H1 (cell line): ENCODE results near the gene AMOTL2. TPM values are rescaled to one million over a fixed set of nuclear protein-coding genes. Genes with fewer than 3 reads are reported as not detected.

Source experiments
- CTCF ChIA-PET: fragments of 300-600 bp; sonication (Branson Sonifier 250); formaldehyde crosslinking; loops from one replicate; lab custom pipeline; 2021; ENCODE audit not compliant: partially characterized antibody; lab: Charles Lee
- POLR2A ChIA-PET: fragments of 300-600 bp; sonication (Branson Sonifier 250); formaldehyde crosslinking; loops from one replicate; lab custom pipeline; 2021; ENCODE audit warnings: inconsistent platforms; ENCODE audit not compliant: partially characterized antibody; lab: Charles Lee
- DNase-seq, 2 experiments: peaks; one replicate each; pipeline versions ENCODE4 v3.0.0 to v3.0.0-alpha.2; 2010 to 2022; ENCODE audit warnings: low spot score in 2 of 2, low read depth in 1 of 2, mixed read lengths in 1 of 2
- FAIRE-seq: peaks from 2 replicates; lab custom pipeline; 2011; peaks lifted over from hg19 to GRCh38; lab: Jason Lieb, UNC
- H2AFZ ChIP-seq: 2 replicates; pipeline ENCODE4 v1.8.1; 2012; ENCODE audit warnings: low read length, inconsistent platforms
- H2AK5ac ChIP-seq: 2 replicates; pipeline ENCODE4 v1.6.1; 2013; ENCODE audit warnings: low read depth, low read length
- H2BK120ac ChIP-seq: replicated peaks from 2 replicates; pipeline ENCODE3; 2013; ENCODE audit warnings: low read depth, low read length, inconsistent platforms
- H2BK12ac ChIP-seq: 2 replicates; pipeline ENCODE4 v1.6.1; 2013; ENCODE audit warnings: low read depth, low read length
- H2BK15ac ChIP-seq: 2 replicates; pipeline ENCODE4 v1.6.1; 2013; ENCODE audit warnings: low read length
- H2BK20ac ChIP-seq: 2 replicates; pipeline ENCODE4 v1.6.1; 2013; ENCODE audit warnings: low read length
- H2BK5ac ChIP-seq: 2 replicates; pipeline ENCODE4 v1.6.1; 2013; ENCODE audit warnings: low read depth, low read length
- H3K14ac ChIP-seq: 2 replicates; pipeline ENCODE4 v1.6.1; 2013; ENCODE audit warnings: inconsistent platforms; ENCODE audit not compliant: insufficient read length
- H3K18ac ChIP-seq: 2 replicates; pipeline ENCODE4 v1.6.1; 2013; ENCODE audit warnings: low read length; ENCODE audit errors: extremely low read depth
- H3K23ac ChIP-seq: 2 replicates; pipeline ENCODE4 v1.6.1; 2013; ENCODE audit warnings: inconsistent platforms; ENCODE audit not compliant: insufficient read length
- H3K23me2 ChIP-seq: 2 replicates; pipeline ENCODE4 v1.6.1; 2013; ENCODE audit warnings: low read depth, low read length
- H3K27ac ChIP-seq: 2 replicates; pipeline ENCODE4 v1.6.1; 2011; ENCODE audit warnings: low read depth, low read length, inconsistent platforms
- H3K27me3 ChIP-seq, 4 experiments: replicated peaks in 1 of 4; 1 replicate in 1 of 4; 2 replicates in 3 of 4; pipeline versions ENCODE4 v1.6.1 to v1.8.1; 2011 to 2013; ENCODE audit warnings: low read length in 3 of 4, mild to moderate bottlenecking in 3 of 4, inconsistent platforms in 2 of 4, mixed read lengths in 2 of 4, moderate library complexity in 1 of 4; ENCODE audit not compliant: control insufficient read depth in 3 of 4, insufficient read depth in 3 of 4; ENCODE audit errors: extremely low read depth in 1 of 4
- H3K36me3 ChIP-seq, 4 experiments: 2 replicates each; pipeline versions ENCODE4 v1.6.1 to v1.8.1; 2011 to 2013; ENCODE audit warnings: mild to moderate bottlenecking in 4 of 4, low read length in 3 of 4, moderate library complexity in 2 of 4, control low read depth in 1 of 4, inconsistent platforms in 1 of 4; ENCODE audit not compliant: insufficient read depth in 4 of 4, control insufficient read depth in 2 of 4
- H3K4ac ChIP-seq: replicated peaks from 2 replicates; pipeline ENCODE3; 2013; ENCODE audit warnings: low read length, low read depth, mixed read lengths, inconsistent platforms; ENCODE audit not compliant: insufficient read length
- H3K4me1 ChIP-seq, 4 experiments: replicated peaks in 1 of 4; 1 replicate in 1 of 4; 2 replicates in 3 of 4; pipeline versions ENCODE4 v1.6.1 to v1.8.1; 2011 to 2013; ENCODE audit warnings: low read length in 3 of 4, inconsistent platforms in 2 of 4, mixed read lengths in 1 of 4; ENCODE audit not compliant: insufficient read depth in 4 of 4, control insufficient read depth in 3 of 4
- H3K4me2 ChIP-seq, 2 experiments: 2 replicates each; pipeline versions ENCODE4 v1.6.1 to v1.8.1; 2011 to 2013; ENCODE audit warnings: low read depth in 2 of 2, low read length in 2 of 2, control low read depth in 1 of 2, inconsistent platforms in 1 of 2, mild to moderate bottlenecking in 1 of 2; ENCODE audit not compliant: insufficient read depth in 1 of 2
- H3K4me3 ChIP-seq, 4 experiments: fragments of 200-600, 300-600 bp in 1 of 4; sonication (generic), shearing (Covaris generic), sonication (Bioruptor Twin) in 1 of 4; 2 replicates each; pipeline versions ENCODE4 v1.5.1 to v1.8.1; 2011 to 2016; ENCODE audit warnings: low read length in 4 of 4, low read depth in 3 of 4, control low read depth in 2 of 4, inconsistent platforms in 2 of 4, mild to moderate bottlenecking in 2 of 4, mixed read lengths in 1 of 4, moderate library complexity in 1 of 4; ENCODE audit not compliant: insufficient read depth in 2 of 4; ENCODE audit errors: extremely low read depth in 1 of 4
- H3K56ac ChIP-seq: replicated peaks from 2 replicates; pipeline ENCODE3; 2013; ENCODE audit warnings: low read depth, mild to moderate bottlenecking, mixed read lengths, low read length, inconsistent platforms; ENCODE audit not compliant: insufficient read length
- H3K79me1 ChIP-seq: 2 replicates; pipeline ENCODE4 v1.6.1; 2013; ENCODE audit warnings: low read depth, low read length, control low read depth
- H3K79me2 ChIP-seq, 2 experiments: 2 replicates each; pipeline versions ENCODE4 v1.6.1 to v1.8.1; 2012 to 2013; ENCODE audit warnings: low read length in 2 of 2, mild to moderate bottlenecking in 2 of 2, inconsistent platforms in 1 of 2; ENCODE audit not compliant: insufficient read depth in 2 of 2, control insufficient read depth in 1 of 2
- H3K9ac ChIP-seq, 4 experiments: replicated peaks in 1 of 4; 1 replicate in 1 of 4; 2 replicates in 3 of 4; pipeline versions ENCODE4 v1.6.1 to v1.8.1; 2011 to 2013; ENCODE audit warnings: low read depth in 3 of 4, low read length in 3 of 4, control low read depth in 2 of 4, mild to moderate bottlenecking in 2 of 4, moderate library complexity in 2 of 4, inconsistent platforms in 1 of 4; ENCODE audit errors: extremely low read depth in 1 of 4
- H3K9me3 ChIP-seq, 2 experiments: 2 replicates each; pipeline versions ENCODE4 v1.6.1 to v1.8.1; 2012 to 2013; ENCODE audit warnings: mild to moderate bottlenecking in 2 of 2, moderate library complexity in 2 of 2, control low read depth in 1 of 2, inconsistent platforms in 1 of 2, low read depth in 1 of 2, low read length in 1 of 2, mixed read lengths in 1 of 2; ENCODE audit not compliant: insufficient read depth in 2 of 2
- H4K20me1 ChIP-seq, 2 experiments: replicated peaks in 1 of 2; 2 replicates each; pipeline versions ENCODE3 to v1.8.1; 2011 to 2013; ENCODE audit warnings: inconsistent platforms in 2 of 2, low read length in 2 of 2, mild to moderate bottlenecking in 1 of 2; ENCODE audit not compliant: insufficient read depth in 2 of 2, control insufficient read depth in 1 of 2
- H4K5ac ChIP-seq: 2 replicates; pipeline ENCODE4 v1.6.1; 2013; ENCODE audit warnings: low read length, low read depth, mixed read lengths, inconsistent platforms; ENCODE audit not compliant: insufficient read length
- H4K8ac ChIP-seq: 2 replicates; pipeline ENCODE4 v1.8.0; 2013; ENCODE audit warnings: mild to moderate bottlenecking, moderate library complexity, low read length, inconsistent platforms; ENCODE audit not compliant: insufficient read depth; ENCODE audit errors: extremely low read depth
- H4K91ac ChIP-seq: replicated peaks from 2 replicates; pipeline ENCODE3; 2013; ENCODE audit warnings: low read length, mixed read lengths, inconsistent platforms; ENCODE audit not compliant: insufficient read length
- BCL11A ChIP-seq, 2 experiments: IDR thresholded peaks; one replicate each; pipeline ENCODE4 v1.6.1; 2011; ENCODE audit warnings: low read depth in 2 of 2, low read length in 2 of 2, mild to moderate bottlenecking in 2 of 2
- CREB1 ChIP-seq: IDR thresholded peaks from 2 replicates; pipeline ENCODE4 v1.6.1; 2012; ENCODE audit warnings: inconsistent platforms
- EP300 ChIP-seq, 2 experiments: IDR thresholded peaks; 1 replicate in 1 of 2; 2 replicates in 1 of 2; pipeline ENCODE4 v1.6.1; 2011 to 2012; ENCODE audit warnings: low read depth in 2 of 2, low read length in 2 of 2, mild to moderate bottlenecking in 2 of 2, borderline replicate concordance in 1 of 2, inconsistent platforms in 1 of 2, moderate library complexity in 1 of 2
- HDAC6 ChIP-seq: IDR thresholded peaks from one replicate; pipeline ENCODE4 v1.7.1; 2012; ENCODE audit warnings: low read depth, mild to moderate bottlenecking, inconsistent platforms, low read length, moderate library complexity
- NRF1 ChIP-seq: IDR thresholded peaks from 2 replicates; pipeline ENCODE4 v1.6.1; 2011; ENCODE audit warnings: mild to moderate bottlenecking, low read depth, low read length, improper control_type of control experiment
- RAD21 ChIP-seq, 2 experiments: IDR thresholded peaks in 1 of 2; conservative IDR thresholded peaks in 1 of 2; 2 replicates each; pipeline ENCODE4 v1.6.1; 2011; ENCODE audit warnings: low read depth in 2 of 2, low read length in 2 of 2, improper control_type of control experiment in 1 of 2, inconsistent platforms in 1 of 2, mild to moderate bottlenecking in 1 of 2, moderate library complexity in 1 of 2
- RXRA ChIP-seq: IDR thresholded peaks from 2 replicates; pipeline ENCODE4 v1.6.1; 2011; ENCODE audit warnings: low read depth, mild to moderate bottlenecking, low read length, moderate library complexity; ENCODE audit not compliant: insufficient read depth
- SAP30 ChIP-seq: fragments of 300-600 bp; sonication (generic); IDR thresholded peaks from 2 replicates; pipeline ENCODE4 v1.7.1; 2012; ENCODE audit warnings: low read length, moderate library complexity, mild to moderate bottlenecking, inconsistent platforms; ENCODE audit not compliant: insufficient read depth, insufficient replicate concordance
- SUZ12 ChIP-seq: fragments of 200-600 bp; sonication (generic); IDR thresholded peaks from 2 replicates; pipeline ENCODE4 v1.6.1; 2012; ENCODE audit warnings: mild to moderate bottlenecking, inconsistent platforms, low read length, moderate library complexity, mixed read lengths
- TAF1 ChIP-seq: IDR thresholded peaks from 2 replicates; pipeline ENCODE4 v1.6.1; 2011; ENCODE audit warnings: mild to moderate bottlenecking, low read depth, low read length
- TEAD4 ChIP-seq: IDR thresholded peaks from 2 replicates; pipeline ENCODE4 v1.6.1; 2012; ENCODE audit warnings: low read depth, low read length, inconsistent platforms, mixed read lengths
- USF2 ChIP-seq: IDR thresholded peaks from 2 replicates; pipeline ENCODE4 v1.6.1; 2011; ENCODE audit warnings: low read length, improper control_type of control experiment
- polyA plus RNA-seq, 7 experiments: library from polyadenylated mRNA; depleted of rRNA in 3 of 7; stranded (reverse) in 5 of 7; unstranded in 2 of 7; fragments of >200 nt in 5 of 7; fragments of 200-250 nt in 2 of 7; gene quantifications; 1 replicate in 5 of 7; 2 replicates in 1 of 7; 4 replicates in 1 of 7; pipeline versions ENCODE4 v1.2.1 to v1.2.3, GENCODE V29; 2011 to 2013; ENCODE audit warnings: missing spikeins in 2 of 7, mixed read lengths in 2 of 7
- total RNA-seq: library from RNA; stranded (reverse); fragmentation: NEBNext Ultra II Directional; extraction: Animal tissue kit (Norgen Biotek cat#: 25700); gene quantifications from 2 replicates; pipeline ENCODE4 v1.2.1, GENCODE V29; 2021

AMOTL2 gene
- total and polyA plus RNA-seq, 2 of the 8 experiments (the other 6 are each of a cell fraction or from before 2014, with no cell fraction given) = 19.0 to 63.7 TPM

GRCh38 chr3:134378384-134378783 is 4.1 kb upstream of the AMOTL2 start:
- no peak overlapping the region for H4K5ac ChIP-seq
- no peak overlapping the region for H4K91ac ChIP-seq
- H2BK15ac ChIP-seq = no peak overlapping the region
- H2BK12ac ChIP-seq = peak overlapping the region; percentile 72; the same call in 1 of the 2 replicates
- no peak overlapping the region for H3K23ac ChIP-seq
- no peaks in the 10 kb centered on the region for H3K9me3 ChIP-seq
- POLR2A ChIA-PET = interaction anchor here (1.1 to 45.2 kb wide), 3 partner anchors 9 to 67 kb away, joined by 3 to 1731 read pairs (median 804); no protein-coding TSS in a partner anchor
- no peak overlapping the region for H2AK5ac ChIP-seq
- no peak overlapping the region for H4K8ac ChIP-seq
- no peak overlapping the region for H3K9ac ChIP-seq
- no peak overlapping the region for H2AFZ ChIP-seq
- H2BK20ac ChIP-seq = no peak overlapping the region
- H3K27me3 ChIP-seq = peaks cover 7 to 37% (median 23%) of the 10 kb centered on the region in 4 experiments
- peaks cover 15 to 35% (median 24%) of the 10 kb centered on the region in 4 experiments for H3K4me1 ChIP-seq
- peak; percentile 63 to 74 for DNase-seq
- no peak overlapping the region for H3K4me3 ChIP-seq
- CTCF ChIA-PET = interaction anchor here (0.6 to 14.7 kb wide), 29 partner anchors 9 to 109 kb away, joined by 3 to 144 read pairs (median 5); no protein-coding TSS in a partner anchor
- H3K18ac ChIP-seq = 0 out of 2 replicates have a peak overlapping the region, but pooled peaks have one; percentile 40
- H4K20me1 ChIP-seq = peaks cover 0 to under 1% of the 10 kb centered on the region in 2 experiments
- H3K79me1 ChIP-seq = no peaks in the 10 kb centered on the region
- H3K14ac ChIP-seq = no peak overlapping the region
- peaks cover 13% of the 10 kb centered on the region; the same call in 1 of the 2 replicates for H3K23me2 ChIP-seq
- H2BK5ac ChIP-seq = no peak overlapping the region; the same call in 1 of the 2 replicates
- no peak overlapping the region for H2BK120ac ChIP-seq
- H3K36me3 ChIP-seq = no peaks in the 10 kb centered on the region
- no peak overlapping the region for H3K56ac ChIP-seq
- peaks cover 0 to under 1% of the 10 kb centered on the region in 2 experiments; a peak in 1 of 4 replicates for H3K79me2 ChIP-seq
- H3K4ac ChIP-seq = no peak overlapping the region
- peak; percentile 86 for FAIRE-seq
- H3K4me2 ChIP-seq = no peak overlapping the region
- H3K27ac ChIP-seq = no peak overlapping the region
- TF ChIP-seq TAF1 (0 out of 2 replicates have a peak, but pooled peaks have one; percentile 19), EP300 (IDR thresholded peaks at IDR 0.05; ENCODE audit: borderline replicate concordance in 1 of 2, low read depth in 2 of 2, low read length in 2 of 2) (0 out of 3 replicates have a peak, but pooled peaks of 1 of the 2 experiments have one; percentile 40), NRF1 (no peak), TEAD4 (peak; percentile 58; the same call in 1 of the 2 replicates), USF2 (no peak), CREB1 (no peak), HDAC6 (no peak), SUZ12 (no peak), RAD21 (IDR thresholded peaks at IDR 0.05 in 1 of 2, conservative IDR thresholded peaks at IDR 0.05 in 1 of 2; ENCODE audit: low read depth in 2 of 2, low read length in 2 of 2) (peak; percentile 88 to 96), SAP30 (no peak), RXRA (0 out of 2 replicates have a peak, but pooled peaks have one; percentile 22), BCL11A (IDR thresholded peaks at IDR 0.05; ENCODE audit: low read depth in 2 of 2, low read length in 2 of 2) (no peak)
